Thyroid gland (tissue), 4 donors: ENCODE results near the gene SUPT3H.

Experiments
- CTCF ChIP-seq, 6 experiments: fragments of 200-600 bp in 3 of 6; fragments of 450-650 bp in 3 of 6; sonication (generic) in 3 of 6; IDR thresholded peaks; one replicate each; pipeline ENCODE4 v1.5.1; 2016 to 2019; ENCODE audit warnings: antibody characterized with exemption in 6 of 6, mild to moderate bottlenecking in 2 of 6, inconsistent platforms in 1 of 6, moderate library complexity in 1 of 6
- POLR2A ChIP-seq, 2 donors: fragments of 450-650 bp; IDR thresholded peaks; one replicate each; pipeline ENCODE4 v1.6.1; 2017; ENCODE audit warnings: antibody characterized with exemption in 2 of 2, mild to moderate bottlenecking in 2 of 2, moderate library complexity in 1 of 2

- TF ChIP-seq CTCF (IDR thresholded peaks at IDR 0.05) (no peak), POLR2A (IDR thresholded peaks at IDR 0.05) (no peak)
These were observed 598.5 kb downstream of the SUPT3H start for GRCh38 chr6:44779130-44779826.
